BJ (cell line): Measurements from ENCODE around the gene HSF2. TPM values are rescaled to one million over a fixed set of nuclear protein-coding genes. Genes with fewer than 3 reads are reported as not detected.

Experiments
- CTCF ChIA-PET: fragments of 350-600 bp; formaldehyde crosslinking; extraction: SDS; loops from one replicate; lab custom pipeline; 2021; ENCODE audit warnings: antibody characterized with exemption, inconsistent platforms; lab: Yijun Ruan, JAX
- POLR2A ChIA-PET: fragments of 300-600 bp; sonication (Branson Sonifier 250); formaldehyde crosslinking; extraction: SDS; loops from one replicate; lab custom pipeline; 2021; ENCODE audit warnings: antibody characterized with exemption; lab: Charles Lee
- DNase-seq: peaks from one replicate; pipeline ENCODE4 v3.0.0-alpha.2; 2011; ENCODE audit warnings: low read depth
- H3K27me3 ChIP-seq: 2 replicates; pipeline ENCODE4 v1.6.0; 2011; ENCODE audit warnings: low read length; ENCODE audit not compliant: control insufficient read depth, insufficient read depth
- H3K36me3 ChIP-seq: 2 replicates; pipeline ENCODE4 v1.5.1; 2011; ENCODE audit warnings: low read length; ENCODE audit not compliant: control insufficient read depth, insufficient read depth
- H3K4me3 ChIP-seq: 2 replicates; pipeline ENCODE4 v1.5.1; 2011; ENCODE audit warnings: low read depth, mild to moderate bottlenecking, control low read depth, low read length
- CTCF ChIP-seq: IDR thresholded peaks from 2 replicates; pipeline ENCODE4 v1.5.1; 2011; ENCODE audit warnings: low read depth, mild to moderate bottlenecking, control low read depth, inconsistent platforms, low read length, moderate library complexity; ENCODE audit not compliant: insufficient read depth
- polyA plus RNA-seq: library from polyadenylated mRNA; depleted of rRNA; stranded (reverse); fragments of >200 nt; gene quantifications from 2 replicates; pipeline ENCODE4 v1.2.3, GENCODE V29; 2011

Gene HSF2
- polyA plus RNA-seq, 1 experiment: 15.3 TPM

- TF ChIP-seq CTCF: no peak
- POLR2A ChIA-PET: no interaction called here
- H3K36me3 ChIP-seq: peaks cover 2% of the 10 kb centered on the region; the same call in 1 of the 2 replicates
- DNase-seq: no peak
- CTCF ChIA-PET: no interaction called here
- H3K4me3 ChIP-seq: no peak overlapping the region
- H3K27me3 ChIP-seq: no peaks in the 10 kb centered on the region
Measured at GRCh38 chr6:122428781-122429180, 29.3 kb downstream of the HSF2 start.

GRCh38 chr6:122429323-122429722 lies 29.9 kb downstream of the HSF2 start:
- Histone ChIP-seq H3K4me3 (no peak overlapping the region), H3K27me3 (no peaks in the 10 kb centered on the region), H3K36me3 (peaks cover 2% of the 10 kb centered on the region; the same call in 1 of the 2 replicates)
- ChIA-PET CTCF (no interaction called here), POLR2A (no interaction called here)
- no peak for TF ChIP-seq CTCF
- no peak for DNase-seq

GRCh38 chr6:122431780-122432179 lies 32.3 kb downstream of the HSF2 start:
- CTCF ChIA-PET: no interaction called here
- Histone ChIP-seq H3K27me3 (no peaks in the 10 kb centered on the region), H3K4me3 (no peak overlapping the region), H3K36me3 (peaks cover 2% of the 10 kb centered on the region; the same call in 1 of the 2 replicates)
- POLR2A ChIA-PET: no interaction called here
- no peak for TF ChIP-seq CTCF
- no peak for DNase-seq

GRCh38 chr6:122432816-122433215 lies 33.4 kb downstream of the HSF2 start:
- no peak for DNase-seq
- POLR2A ChIA-PET: interaction anchor here (0.6 kb wide), 1 partner anchor 13 kb away, joined by 4 read pairs; no protein-coding TSS in a partner anchor
- H3K27me3 ChIP-seq: no peaks in the 10 kb centered on the region
- H3K36me3 ChIP-seq: peaks cover 3% of the 10 kb centered on the region
- CTCF ChIA-PET: no interaction called here
- no peak for TF ChIP-seq CTCF
- H3K4me3 ChIP-seq: no peak overlapping the region

GRCh38 chr6:122438975-122439374 lies 39.5 kb downstream of the HSF2 start:
- no peak for DNase-seq
- no peak for TF ChIP-seq CTCF
- H3K27me3 ChIP-seq: no peaks in the 10 kb centered on the region
- H3K36me3 ChIP-seq: peaks cover 10% of the 10 kb centered on the region
- H3K4me3 ChIP-seq: no peak overlapping the region
- POLR2A ChIA-PET: no interaction called here
- CTCF ChIA-PET: no interaction called here
